Caco-2 (cell line): ENCODE measurements around the gene MAN1A1. TPM values are rescaled to one million over a fixed set of nuclear protein-coding genes. Genes with fewer than 3 reads are reported as not detected.

Experiments used
- BruUV-seq: library from RNA; stranded (reverse); fragments of 400-500 nt; replicated peaks from 2 replicates; lab custom pipeline; 2021; lab: Mats Ljungman, UMichigan
- CTCF ChIA-PET: fragments of 300-600 bp; sonication (Branson Sonifier 250); formaldehyde crosslinking; loops from one replicate; lab custom pipeline; 2022; ENCODE audit warnings: antibody characterized with exemption; lab: Charles Lee
- POLR2A ChIA-PET: fragments of 300-600 bp; sonication (Branson Sonifier 250); formaldehyde crosslinking; loops from one replicate; lab custom pipeline; 2022; ENCODE audit warnings: antibody characterized with exemption; lab: Charles Lee
- DNase-seq, 2 experiments: peaks; one replicate each; pipeline versions ENCODE4 v3.0.0 to v3.0.0-alpha.2; 2020 to 2022
- H3K27me3 ChIP-seq: replicated peaks from 2 replicates; pipeline ENCODE4 v1.6.0; 2011; ENCODE audit warnings: low read length; ENCODE audit not compliant: control insufficient read depth, insufficient read depth
- H3K36me3 ChIP-seq: 2 replicates; pipeline ENCODE4 v1.5.1; 2011; ENCODE audit warnings: low read length; ENCODE audit not compliant: control insufficient read depth, insufficient read depth
- H3K4me1 ChIP-seq: fragments of 250-450 bp; sonication (Bioruptor Pico); 2 replicates; pipeline ENCODE4 v1.5.1; 2020; ENCODE audit warnings: mild to moderate bottlenecking
- H3K4me3 ChIP-seq: 2 replicates; pipeline ENCODE4 v1.5.1; 2011; ENCODE audit warnings: low read depth, mild to moderate bottlenecking, control low read depth, low read length
- H3K9me3 ChIP-seq: fragments of 250-450 bp; sonication (Bioruptor Pico); 2 replicates; pipeline ENCODE4 v1.5.1; 2020; ENCODE audit warnings: mild to moderate bottlenecking, moderate library complexity
- H3K27ac Mint-ChIP-seq: one replicate; pipeline ENCODE4 v1.8.0; 2022; ENCODE audit warnings: mixed read lengths; ENCODE audit not compliant: unreplicated experiment
- H3K27me3 Mint-ChIP-seq: one replicate; pipeline ENCODE4 v1.8.0; 2022; ENCODE audit warnings: mixed read lengths; ENCODE audit not compliant: insufficient read depth, unreplicated experiment
- H3K36me3 Mint-ChIP-seq: one replicate; pipeline ENCODE4 v1.8.0; 2022; ENCODE audit warnings: mild to moderate bottlenecking, mixed read lengths; ENCODE audit not compliant: insufficient read depth, unreplicated experiment
- H3K4me1 Mint-ChIP-seq: one replicate; pipeline ENCODE4 v1.8.0; 2022; ENCODE audit warnings: low read depth, mixed read lengths; ENCODE audit not compliant: unreplicated experiment
- H3K4me3 Mint-ChIP-seq: one replicate; pipeline ENCODE4 v1.8.0; 2022; ENCODE audit warnings: mild to moderate bottlenecking, moderate library complexity, mixed read lengths; ENCODE audit not compliant: unreplicated experiment
- H3K9me3 Mint-ChIP-seq: one replicate; pipeline ENCODE4 v1.8.0; 2022; ENCODE audit warnings: mixed read lengths; ENCODE audit not compliant: unreplicated experiment
- CTCF ChIP-seq, 2 experiments: fragments of 200-600 bp in 1 of 2; IDR thresholded peaks; 1 replicate in 1 of 2; 2 replicates in 1 of 2; pipeline versions ENCODE4 v1.5.1 to v1.8.0; 2011 to 2022; ENCODE audit warnings: antibody characterized with exemption in 1 of 2, control low read depth in 1 of 2, inconsistent platforms in 1 of 2, low read depth in 1 of 2, low read length in 1 of 2, mild to moderate bottlenecking in 1 of 2, moderate library complexity in 1 of 2; ENCODE audit not compliant: insufficient read depth in 1 of 2, severe bottlenecking in 1 of 2, unreplicated experiment in 1 of 2
- intact Hi-C: fragments of 100-400 bp; cut with micrococcal nuclease; formaldehyde crosslinking; loops from one replicate; pipeline ENCODE4 v1.10.0; 2022; ENCODE audit not compliant: unreplicated experiment
- total RNA-seq: library from RNA; stranded (reverse); gene quantifications from 2 replicates; pipeline ENCODE4 v1.2.3, GENCODE V29; 2022

Gene MAN1A1
- total RNA-seq, 1 experiment from 2014 or later, result 28.7 TPM

DNA sequence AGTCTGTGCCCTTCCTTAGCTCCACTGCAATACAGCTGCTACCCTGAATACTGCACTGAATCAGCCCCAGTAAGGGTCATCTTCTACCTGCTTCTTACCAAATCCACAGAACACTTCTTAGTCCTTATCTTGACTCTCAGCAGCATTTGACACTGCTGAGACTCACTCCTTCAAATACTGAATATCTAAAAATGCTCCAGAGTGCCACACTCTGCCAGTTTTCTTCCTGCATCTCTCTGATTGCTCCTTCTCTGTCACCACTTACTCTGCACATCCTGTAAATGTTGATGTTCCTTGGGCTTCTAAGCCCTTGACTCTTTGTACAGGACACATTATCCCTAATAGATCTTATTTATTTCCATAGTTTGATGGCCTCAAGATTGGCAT lies 19.8 kb downstream of the MAN1A1 start:
- no peak for TF ChIP-seq CTCF (IDR thresholded peaks at IDR 0.05; ENCODE audit: insufficient read depth in 1 of 2, low read depth in 1 of 2, low read length in 1 of 2, severe bottlenecking in 1 of 2, unreplicated experiment in 1 of 2)
- H3K27ac Mint-ChIP-seq, result no peak overlapping the region
- DNase-seq, result no peak
- H3K36me3 Mint-ChIP-seq, result peaks cover 10% of the 10 kb centered on the region
- no peaks in the 10 kb centered on the region; the same call in 1 of the 2 replicates for H3K36me3 ChIP-seq
- no peaks in the 10 kb centered on the region for H3K9me3 ChIP-seq
- H3K27me3 Mint-ChIP-seq, result no peaks in the 10 kb centered on the region
- no peaks in the 10 kb centered on the region for H3K27me3 ChIP-seq
- CTCF ChIA-PET, result interaction anchor here (1.0 kb wide), 1 partner anchor 17 kb away, joined by 3 read pairs; no protein-coding TSS in a partner anchor
- peaks cover 8% of the 10 kb centered on the region for H3K4me1 Mint-ChIP-seq
- no peaks in the 10 kb centered on the region for H3K9me3 Mint-ChIP-seq
- intact Hi-C loops, result no loop called here
- H3K4me3 ChIP-seq, result no peak overlapping the region
- H3K4me3 Mint-ChIP-seq, result no peak overlapping the region
- H3K4me1 ChIP-seq, result 0 out of 2 replicates have a peak, but pooled peaks cover 4% of the 10 kb centered on the region
- POLR2A ChIA-PET, result no interaction called here
- BruUV-seq, result no TSS peak

GRCh38 chr6:119328892-119329793 lies 20.4 kb downstream of the MAN1A1 start:
- Mint-ChIP-seq H3K36me3 (peaks cover 10% of the 10 kb centered on the region), H3K27ac (no peak overlapping the region), H3K4me1 (peaks cover 8% of the 10 kb centered on the region), H3K4me3 (no peak overlapping the region), H3K27me3 (no peaks in the 10 kb centered on the region), H3K9me3 (no peaks in the 10 kb centered on the region)
- POLR2A ChIA-PET, result no interaction called here
- CTCF ChIA-PET, result interaction anchor here (1.0 kb wide), 1 partner anchor 18 kb away, joined by 3 read pairs; no protein-coding TSS in a partner anchor
- Histone ChIP-seq H3K9me3 (no peaks in the 10 kb centered on the region), H3K4me1 (0 out of 2 replicates have a peak, but pooled peaks cover 4% of the 10 kb centered on the region), H3K27me3 (no peaks in the 10 kb centered on the region), H3K4me3 (no peak overlapping the region), H3K36me3 (no peaks in the 10 kb centered on the region; the same call in 1 of the 2 replicates)
- TF ChIP-seq CTCF (IDR thresholded peaks at IDR 0.05; ENCODE audit: insufficient read depth in 1 of 2, low read depth in 1 of 2, low read length in 1 of 2, severe bottlenecking in 1 of 2, unreplicated experiment in 1 of 2), result no peak
- DNase-seq, result no peak
- no TSS peak for BruUV-seq
- intact Hi-C loops, result no loop called here

GRCh38 chr6:119328254-119328653 lies 21.3 kb downstream of the MAN1A1 start:
- H3K36me3 ChIP-seq, result no peaks in the 10 kb centered on the region; the same call in 1 of the 2 replicates
- H3K4me1 ChIP-seq, result 0 out of 2 replicates have a peak, but pooled peaks cover 4% of the 10 kb centered on the region
- no peak overlapping the region for H3K27ac Mint-ChIP-seq
- no peaks in the 10 kb centered on the region for H3K9me3 Mint-ChIP-seq
- ChIA-PET POLR2A (no interaction called here), CTCF (no interaction called here)
- H3K27me3 Mint-ChIP-seq, result no peaks in the 10 kb centered on the region
- intact Hi-C loops, result no loop called here
- no TSS peak for BruUV-seq
- no peaks in the 10 kb centered on the region for H3K27me3 ChIP-seq
- no peak for TF ChIP-seq CTCF (IDR thresholded peaks at IDR 0.05; ENCODE audit: insufficient read depth in 1 of 2, low read depth in 1 of 2, low read length in 1 of 2, severe bottlenecking in 1 of 2, unreplicated experiment in 1 of 2)
- peaks cover 10% of the 10 kb centered on the region for H3K36me3 Mint-ChIP-seq
- no peak overlapping the region for H3K4me3 ChIP-seq
- no peak for DNase-seq
- peaks cover 15% of the 10 kb centered on the region for H3K4me1 Mint-ChIP-seq
- no peaks in the 10 kb centered on the region for H3K9me3 ChIP-seq
- H3K4me3 Mint-ChIP-seq, result no peak overlapping the region
